H9 (cell line): ENCODE measurements around the gene CDH23. TPM values are rescaled to one million over a fixed set of nuclear protein-coding genes. Genes with fewer than 3 reads are reported as not detected.

ENCODE experiments used
- DNase-seq: peaks from one replicate; pipeline ENCODE4 v3.0.0-alpha.2; 2017
- H2AFZ ChIP-seq: one replicate; pipeline ENCODE4 v1.6.1; 2013; ENCODE audit warnings: mild to moderate bottlenecking, low read length, control low read depth, moderate library complexity
- H2AK5ac ChIP-seq: 2 replicates; pipeline ENCODE4 v1.6.1; 2013; ENCODE audit warnings: low read length, control low read depth, mixed read lengths; ENCODE audit not compliant: insufficient read length
- H2BK120ac ChIP-seq: one replicate; pipeline ENCODE4 v1.6.1; 2013; ENCODE audit warnings: low read depth, mild to moderate bottlenecking, low read length, control low read depth, inconsistent platforms; ENCODE audit not compliant: poor library complexity, severe bottlenecking
- H2BK12ac ChIP-seq: 2 replicates; pipeline ENCODE4 v1.6.1; 2013; ENCODE audit warnings: low read length, control low read depth, mixed read lengths, low read depth; ENCODE audit not compliant: insufficient read length
- H2BK15ac ChIP-seq: 2 replicates; pipeline ENCODE4 v1.6.1; 2013; ENCODE audit warnings: low read depth, low read length, control low read depth
- H2BK20ac ChIP-seq: one replicate; pipeline ENCODE4 v1.6.1; 2013; ENCODE audit warnings: low read depth, mild to moderate bottlenecking, low read length, control low read depth, inconsistent platforms; ENCODE audit not compliant: poor library complexity, severe bottlenecking
- H2BK5ac ChIP-seq: 2 replicates; pipeline ENCODE4 v1.6.1; 2013; ENCODE audit warnings: low read length, control low read depth, mixed read lengths; ENCODE audit not compliant: insufficient read length
- H3K14ac ChIP-seq: 2 replicates; pipeline ENCODE4 v1.6.1; 2013; ENCODE audit warnings: low read length, control low read depth; ENCODE audit not compliant: insufficient read depth
- H3K18ac ChIP-seq: 2 replicates; pipeline ENCODE4 v1.6.1; 2013; ENCODE audit warnings: low read depth, mild to moderate bottlenecking, mixed read lengths, low read length, control low read depth; ENCODE audit not compliant: insufficient read length
- H3K23ac ChIP-seq: 2 replicates; pipeline ENCODE4 v1.6.1; 2013; ENCODE audit warnings: low read length, control low read depth, mixed read lengths, low read depth; ENCODE audit not compliant: insufficient read length
- H3K23me2 ChIP-seq: 2 replicates; pipeline ENCODE4 v1.6.1; 2013; ENCODE audit warnings: low read depth, mild to moderate bottlenecking, mixed read lengths, low read length, control low read depth; ENCODE audit not compliant: insufficient read length, poor library complexity, severe bottlenecking
- H3K27ac ChIP-seq: 2 replicates; pipeline ENCODE4 v1.5.1; 2013; ENCODE audit warnings: low read length, control low read depth, mixed read lengths, low read depth; ENCODE audit not compliant: insufficient read length
- H3K27me3 ChIP-seq: 2 replicates; pipeline ENCODE4 v1.6.1; 2013; ENCODE audit warnings: low read length, control low read depth, inconsistent platforms; ENCODE audit not compliant: insufficient read depth
- H3K4ac ChIP-seq: 2 replicates; pipeline ENCODE4 v1.6.1; 2013; ENCODE audit warnings: low read depth, mild to moderate bottlenecking, control low read depth, inconsistent platforms, low read length, moderate library complexity
- H3K4me1 ChIP-seq: 2 replicates; pipeline ENCODE4 v1.6.1; 2013; ENCODE audit warnings: low read length, control low read depth, inconsistent platforms; ENCODE audit not compliant: insufficient read depth
- H3K4me2 ChIP-seq: 2 replicates; pipeline ENCODE4 v1.6.1; 2013; ENCODE audit warnings: low read length, control low read depth, mixed read lengths; ENCODE audit not compliant: insufficient read length, insufficient read depth
- H3K56ac ChIP-seq: 2 replicates; pipeline ENCODE4 v1.6.1; 2013; ENCODE audit warnings: low read depth, mild to moderate bottlenecking, mixed read lengths, low read length, control low read depth; ENCODE audit not compliant: insufficient read length
- H3K79me1 ChIP-seq: 2 replicates; pipeline ENCODE4 v1.6.1; 2013; ENCODE audit warnings: low read depth, mild to moderate bottlenecking, moderate library complexity, low read length, control low read depth, inconsistent platforms; ENCODE audit not compliant: insufficient read depth, poor library complexity, severe bottlenecking
- H3K79me2 ChIP-seq: 2 replicates; pipeline ENCODE4 v1.6.1; 2013; ENCODE audit warnings: low read length, control low read depth, inconsistent platforms; ENCODE audit not compliant: insufficient read depth
- H3K9ac ChIP-seq: 2 replicates; pipeline ENCODE4 v1.6.1; 2013; ENCODE audit warnings: low read length, control low read depth, mixed read lengths; ENCODE audit not compliant: insufficient read length; ENCODE audit errors: extremely low read depth
- H3K9me3 ChIP-seq: one replicate; pipeline ENCODE4 v1.6.1; 2013; ENCODE audit warnings: low read depth, low read length, inconsistent platforms; ENCODE audit not compliant: control insufficient read depth
- H3T11ph ChIP-seq: one replicate; pipeline ENCODE4 v1.6.1; 2013; ENCODE audit warnings: mild to moderate bottlenecking, low read length, control low read depth, inconsistent platforms
- H4K20me1 ChIP-seq: one replicate; pipeline ENCODE4 v1.6.1; 2013; ENCODE audit not compliant: control insufficient read depth, insufficient read length, insufficient read depth
- H4K5ac ChIP-seq: 2 replicates; pipeline ENCODE4 v1.6.1; 2013; ENCODE audit warnings: low read depth, mild to moderate bottlenecking, mixed read lengths, low read length, control low read depth; ENCODE audit not compliant: insufficient read length
- H4K8ac ChIP-seq: replicated peaks from 2 replicates; pipeline ENCODE4 v1.6.1; 2013; ENCODE audit warnings: low read length, control low read depth, mixed read lengths, low read depth; ENCODE audit not compliant: insufficient read length
- H4K91ac ChIP-seq: 2 replicates; pipeline ENCODE4 v1.6.1; 2013; ENCODE audit warnings: low read depth, mild to moderate bottlenecking, moderate library complexity, mixed read lengths, low read length, control low read depth; ENCODE audit not compliant: insufficient read length
- H3K27ac Mint-ChIP-seq, 3 experiments: 2 replicates in 2 of 3; 3 replicates in 1 of 3; pipeline ENCODE4 v1.8.0; 2020 to 2021; ENCODE audit warnings: mixed read lengths in 3 of 3, mild to moderate bottlenecking in 1 of 3, moderate library complexity in 1 of 3
- H3K27me3 Mint-ChIP-seq: 2 replicates; pipeline ENCODE4 v1.8.0; 2021; ENCODE audit warnings: low read depth, mild to moderate bottlenecking, moderate library complexity, mixed read lengths
- H3K36me3 Mint-ChIP-seq, 3 experiments: 2 replicates in 2 of 3; 3 replicates in 1 of 3; pipeline ENCODE4 v1.8.0; 2020 to 2021; ENCODE audit warnings: low read depth in 3 of 3, mixed read lengths in 3 of 3; ENCODE audit not compliant: insufficient read depth in 1 of 3
- H3K4me1 Mint-ChIP-seq, 2 experiments: 2 replicates each; pipeline ENCODE4 v1.8.0; 2020; ENCODE audit warnings: mixed read lengths in 2 of 2
- H3K4me3 Mint-ChIP-seq, 2 experiments: 2 replicates in 1 of 2; 3 replicates in 1 of 2; pipeline ENCODE4 v1.8.0; 2020 to 2021; ENCODE audit warnings: mild to moderate bottlenecking in 2 of 2, mixed read lengths in 2 of 2, moderate library complexity in 1 of 2
- H3K9me3 Mint-ChIP-seq, 2 experiments: 2 replicates in 1 of 2; 3 replicates in 1 of 2; pipeline ENCODE4 v1.8.0; 2020; ENCODE audit warnings: mild to moderate bottlenecking in 2 of 2, mixed read lengths in 2 of 2, moderate library complexity in 1 of 2
- WGBS: extraction: QIAGEN DNeasy Blood & Tissue Kit; methylation state at CpG from one replicate; pipeline ENCODE4 v1.1.7; 2013; ENCODE audit warnings: missing lambda C conversion rate, low lambda C conversion rate, mixed read lengths; ENCODE audit not compliant: insufficient read length; ENCODE audit errors: extremely low coverage; 5-methylcytosine and 5-hydroxymethylcytosine counted together
- total RNA-seq: library from RNA; stranded (reverse); gene quantifications from 2 replicates; pipeline ENCODE4 v1.2.1, GENCODE V29; 2021
- TF ChIP-seq, protein P1 (sequence below): fragments of 200-600 bp; sonication (generic); conservative IDR thresholded peaks from 3 replicates; pipeline ENCODE4 v1.8.0; 2021; ENCODE audit warnings: antibody characterized with exemption, mild to moderate bottlenecking

Gene CDH23
- total RNA-seq, 1 experiment from 2014 or later: 2.1 TPM

DNA sequence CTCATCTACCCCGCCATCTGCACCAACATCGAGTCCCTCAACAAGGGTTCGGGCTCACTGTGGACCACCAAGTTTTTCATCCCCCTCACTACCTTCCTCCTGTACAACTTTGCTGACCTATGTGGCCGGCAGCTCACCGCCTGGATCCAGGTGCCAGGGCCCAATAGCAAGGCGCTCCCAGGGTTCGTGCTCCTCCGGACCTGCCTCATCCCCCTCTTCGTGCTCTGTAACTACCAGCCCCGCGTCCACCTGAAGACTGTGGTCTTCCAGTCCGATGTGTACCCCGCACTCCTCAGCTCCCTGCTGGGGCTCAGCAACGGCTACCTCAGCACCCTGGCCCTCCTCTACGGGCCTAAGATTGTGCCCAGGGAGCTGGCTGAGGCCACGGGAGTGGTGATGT is 34.6 kb upstream of the CDH23 start:
- no peaks in the 10 kb centered on the region for H3K79me2 ChIP-seq
- no peak overlapping the region for H2BK20ac ChIP-seq
- no peak overlapping the region for H4K8ac ChIP-seq
- H3K27me3 ChIP-seq: no peaks in the 10 kb centered on the region
- no peaks in the 10 kb centered on the region for H3K79me1 ChIP-seq
- no peak overlapping the region for H2BK15ac ChIP-seq
- TF ChIP-seq, protein P1, sequence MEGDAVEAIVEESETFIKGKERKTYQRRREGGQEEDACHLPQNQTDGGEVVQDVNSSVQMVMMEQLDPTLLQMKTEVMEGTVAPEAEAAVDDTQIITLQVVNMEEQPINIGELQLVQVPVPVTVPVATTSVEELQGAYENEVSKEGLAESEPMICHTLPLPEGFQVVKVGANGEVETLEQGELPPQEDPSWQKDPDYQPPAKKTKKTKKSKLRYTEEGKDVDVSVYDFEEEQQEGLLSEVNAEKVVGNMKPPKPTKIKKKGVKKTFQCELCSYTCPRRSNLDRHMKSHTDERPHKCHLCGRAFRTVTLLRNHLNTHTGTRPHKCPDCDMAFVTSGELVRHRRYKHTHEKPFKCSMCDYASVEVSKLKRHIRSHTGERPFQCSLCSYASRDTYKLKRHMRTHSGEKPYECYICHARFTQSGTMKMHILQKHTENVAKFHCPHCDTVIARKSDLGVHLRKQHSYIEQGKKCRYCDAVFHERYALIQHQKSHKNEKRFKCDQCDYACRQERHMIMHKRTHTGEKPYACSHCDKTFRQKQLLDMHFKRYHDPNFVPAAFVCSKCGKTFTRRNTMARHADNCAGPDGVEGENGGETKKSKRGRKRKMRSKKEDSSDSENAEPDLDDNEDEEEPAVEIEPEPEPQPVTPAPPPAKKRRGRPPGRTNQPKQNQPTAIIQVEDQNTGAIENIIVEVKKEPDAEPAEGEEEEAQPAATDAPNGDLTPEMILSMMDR: no peak
- H3K27ac Mint-ChIP-seq: peak overlapping the region in 1 of 3 experiments; percentile 91; a peak in 2 of 7 replicates
- no peak overlapping the region for H2BK5ac ChIP-seq
- H4K5ac ChIP-seq: no peak overlapping the region
- H3K18ac ChIP-seq: no peak overlapping the region
- no peaks in the 10 kb centered on the region for H3K23me2 ChIP-seq
- no peaks in the 10 kb centered on the region for H3K9me3 ChIP-seq
- no peaks in the 10 kb centered on the region for H3K4me1 ChIP-seq
- no peak overlapping the region for H4K91ac ChIP-seq
- no peak overlapping the region for H2AK5ac ChIP-seq
- H3K4me2 ChIP-seq: no peak overlapping the region
- H3K23ac ChIP-seq: no peak overlapping the region
- peaks cover 6 to 11% of the 10 kb centered on the region in 2 experiments for H3K4me1 Mint-ChIP-seq
- H2BK12ac ChIP-seq: no peak overlapping the region
- no peak overlapping the region for H3K56ac ChIP-seq
- H3K9ac ChIP-seq: no peak overlapping the region
- WGBS: no CpG with 5 or more reads among the region's 16 CpGs
- H3K36me3 Mint-ChIP-seq: peaks cover 7 to 20% (median 19%) of the 10 kb centered on the region in 3 experiments; a peak in 6 of 7 replicates
- H3K14ac ChIP-seq: no peak overlapping the region
- no peaks in the 10 kb centered on the region for H4K20me1 ChIP-seq
- H3K4me3 Mint-ChIP-seq: no peak overlapping the region
- no peak overlapping the region for H3K27ac ChIP-seq
- H3T11ph ChIP-seq: no peak overlapping the region
- H3K4ac ChIP-seq: no peak overlapping the region
- H3K27me3 Mint-ChIP-seq: no peaks in the 10 kb centered on the region
- no peak for DNase-seq
- no peaks in the 10 kb centered on the region for H3K9me3 Mint-ChIP-seq
- H2AFZ ChIP-seq: no peak overlapping the region
- H2BK120ac ChIP-seq: no peak overlapping the region
